ENCODE results near the gene SLC25A40.
"Not testable (repeated sequence)": the region's sequence is repeated elsewhere in the genome, so short reads cannot be mapped to it uniquely, and the experiment has no call there.

SLC25A40 gene

DNA sequence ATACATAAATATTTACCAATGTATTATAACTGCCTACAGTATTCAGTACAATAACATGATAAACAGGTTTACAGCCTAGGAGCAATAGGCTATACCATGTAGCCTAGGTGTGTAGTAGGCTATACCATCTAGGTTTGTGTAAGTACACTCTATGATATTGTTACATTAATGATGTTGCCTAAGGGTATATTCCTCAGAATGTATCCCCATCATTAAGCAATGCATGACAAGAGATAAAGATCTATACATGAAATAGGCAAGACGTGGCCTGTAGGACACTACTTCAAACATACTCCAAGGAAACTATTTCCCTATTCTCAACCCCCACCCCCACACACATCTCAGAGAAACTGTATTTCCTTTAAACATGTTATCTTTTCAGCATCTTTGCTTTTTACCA is 42.6 kb upstream of the SLC25A40 start:
- Histone ChIP-seq H3K4me1 (ENCODE audit: control insufficient read depth, low read length) (no peaks in the 10 kb centered on the region), H3K9me2 (replicated peaks; ENCODE audit: control insufficient read depth, low read length) (no peaks in the 10 kb centered on the region), H3F3A (ENCODE audit: control insufficient read depth, insufficient read depth) (no peaks in the 10 kb centered on the region), H3K27me3 (ENCODE audit: control insufficient read depth, low read length) (no peaks in the 10 kb centered on the region), H3K4me2 (ENCODE audit: low read length) (no peak overlapping the region), H3K9me3 (ENCODE audit: control insufficient read depth, insufficient read depth, low read length) (no peaks in the 10 kb centered on the region), H4K20me1 (ENCODE audit: control insufficient read depth, insufficient read depth, low read depth, low read length) (no peaks in the 10 kb centered on the region), H3K79me2 (ENCODE audit: control insufficient read depth, low read length) (no peaks in the 10 kb centered on the region), H3K4me3 (ENCODE audit: low read length) (no peak overlapping the region), H3K36me3 (ENCODE audit: control insufficient read depth, low read length) (no peaks in the 10 kb centered on the region), H3K27ac (ENCODE audit: low read depth, low read length) (no peak overlapping the region)
- TF ChIP-seq EZH2phosphoT487 (IDR thresholded peaks at IDR 0.05; ENCODE audit: borderline replicate concordance, low read length), result no peak
- TF ChIP-seq, protein P1, sequence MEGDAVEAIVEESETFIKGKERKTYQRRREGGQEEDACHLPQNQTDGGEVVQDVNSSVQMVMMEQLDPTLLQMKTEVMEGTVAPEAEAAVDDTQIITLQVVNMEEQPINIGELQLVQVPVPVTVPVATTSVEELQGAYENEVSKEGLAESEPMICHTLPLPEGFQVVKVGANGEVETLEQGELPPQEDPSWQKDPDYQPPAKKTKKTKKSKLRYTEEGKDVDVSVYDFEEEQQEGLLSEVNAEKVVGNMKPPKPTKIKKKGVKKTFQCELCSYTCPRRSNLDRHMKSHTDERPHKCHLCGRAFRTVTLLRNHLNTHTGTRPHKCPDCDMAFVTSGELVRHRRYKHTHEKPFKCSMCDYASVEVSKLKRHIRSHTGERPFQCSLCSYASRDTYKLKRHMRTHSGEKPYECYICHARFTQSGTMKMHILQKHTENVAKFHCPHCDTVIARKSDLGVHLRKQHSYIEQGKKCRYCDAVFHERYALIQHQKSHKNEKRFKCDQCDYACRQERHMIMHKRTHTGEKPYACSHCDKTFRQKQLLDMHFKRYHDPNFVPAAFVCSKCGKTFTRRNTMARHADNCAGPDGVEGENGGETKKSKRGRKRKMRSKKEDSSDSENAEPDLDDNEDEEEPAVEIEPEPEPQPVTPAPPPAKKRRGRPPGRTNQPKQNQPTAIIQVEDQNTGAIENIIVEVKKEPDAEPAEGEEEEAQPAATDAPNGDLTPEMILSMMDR (IDR thresholded peaks at IDR 0.05; ENCODE audit: low read depth, low read length, poor library complexity, severe bottlenecking), result no peak

DNA sequence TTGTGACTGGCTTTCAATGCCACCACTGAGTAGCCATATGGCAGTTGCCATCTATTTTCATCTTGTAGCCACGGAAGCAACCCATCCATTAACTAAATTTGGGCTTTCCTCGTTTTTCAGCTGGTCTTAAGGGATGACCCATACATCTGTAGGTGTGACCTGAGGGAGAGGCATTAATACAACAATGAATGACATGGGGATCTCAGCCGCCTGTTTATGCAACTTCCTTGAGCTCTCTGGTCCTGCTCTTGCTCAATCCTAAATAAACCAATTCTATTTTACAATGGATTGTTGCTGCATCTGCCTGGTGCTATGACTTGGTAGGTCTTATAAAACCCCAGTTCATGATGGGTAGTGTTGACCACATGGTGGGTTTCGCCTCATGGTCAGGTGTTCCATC is 36.0 kb upstream of the SLC25A40 start:
- H3K4me1 ChIP-seq (ENCODE audit: control insufficient read depth, low read length), result no peaks in the 10 kb centered on the region
- no peaks in the 10 kb centered on the region for H3K79me2 ChIP-seq (ENCODE audit: control insufficient read depth, low read length)
- no peak overlapping the region for H3K4me2 ChIP-seq (ENCODE audit: low read length)
- H3K9me2 ChIP-seq (replicated peaks; ENCODE audit: control insufficient read depth, low read length), result no peaks in the 10 kb centered on the region
- no peak for TF ChIP-seq EZH2phosphoT487 (IDR thresholded peaks at IDR 0.05; ENCODE audit: borderline replicate concordance, low read length)
- TF ChIP-seq, protein P1 (IDR thresholded peaks at IDR 0.05; ENCODE audit: low read depth, low read length, poor library complexity, severe bottlenecking), result no peak
- H3K27me3 ChIP-seq (ENCODE audit: control insufficient read depth, low read length), result no peaks in the 10 kb centered on the region
- peaks cover 20% of the 10 kb centered on the region for H3F3A ChIP-seq (ENCODE audit: control insufficient read depth, insufficient read depth)
- no peak overlapping the region for H3K4me3 ChIP-seq (ENCODE audit: low read length)
- no peaks in the 10 kb centered on the region for H3K9me3 ChIP-seq (ENCODE audit: control insufficient read depth, insufficient read depth, low read length)
- peaks cover 8% of the 10 kb centered on the region for H3K36me3 ChIP-seq (ENCODE audit: control insufficient read depth, low read length)
- no peaks in the 10 kb centered on the region; the same call in 1 of the 2 replicates for H4K20me1 ChIP-seq (ENCODE audit: control insufficient read depth, insufficient read depth, low read depth, low read length)
- no peak overlapping the region for H3K27ac ChIP-seq (ENCODE audit: low read depth, low read length)

DNA sequence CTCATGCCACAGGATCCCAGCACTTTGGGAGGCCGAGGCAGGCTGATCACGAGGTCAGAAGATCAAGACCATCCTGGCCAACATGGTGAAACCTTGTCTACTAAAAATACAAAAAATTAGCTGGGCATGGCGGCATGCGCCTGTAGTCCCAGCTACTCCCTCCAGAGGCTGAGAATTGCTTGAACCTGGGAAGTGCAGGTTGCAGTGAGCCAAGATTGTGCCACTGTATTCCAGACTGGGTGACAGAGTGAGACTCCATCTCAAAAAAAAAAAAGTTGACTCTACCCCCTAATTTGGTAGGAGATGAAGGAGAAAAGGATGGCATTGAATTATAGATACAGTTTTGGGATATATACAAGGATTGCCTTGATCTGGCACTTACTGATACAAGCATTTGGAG is 32.7 kb upstream of the SLC25A40 start:
- H3K4me3 ChIP-seq (ENCODE audit: low read length); H3K4me1 ChIP-seq (ENCODE audit: control insufficient read depth, low read length); H3K4me2 ChIP-seq (ENCODE audit: low read length); H3K27ac ChIP-seq (ENCODE audit: low read depth, low read length); H3K9me2 ChIP-seq (replicated peaks; ENCODE audit: control insufficient read depth, low read length); H4K20me1 ChIP-seq (ENCODE audit: control insufficient read depth, insufficient read depth, low read depth, low read length); H3K79me2 ChIP-seq (ENCODE audit: control insufficient read depth, low read length); H3K9me3 ChIP-seq (ENCODE audit: control insufficient read depth, insufficient read depth, low read length); H3K27me3 ChIP-seq (ENCODE audit: control insufficient read depth, low read length): not testable (repeated sequence)
- H3F3A ChIP-seq (ENCODE audit: control insufficient read depth, insufficient read depth), result peaks cover 33% of the 10 kb centered on the region
- H3K36me3 ChIP-seq (ENCODE audit: control insufficient read depth, low read length), result peaks cover 38% of the 10 kb centered on the region

DNA sequence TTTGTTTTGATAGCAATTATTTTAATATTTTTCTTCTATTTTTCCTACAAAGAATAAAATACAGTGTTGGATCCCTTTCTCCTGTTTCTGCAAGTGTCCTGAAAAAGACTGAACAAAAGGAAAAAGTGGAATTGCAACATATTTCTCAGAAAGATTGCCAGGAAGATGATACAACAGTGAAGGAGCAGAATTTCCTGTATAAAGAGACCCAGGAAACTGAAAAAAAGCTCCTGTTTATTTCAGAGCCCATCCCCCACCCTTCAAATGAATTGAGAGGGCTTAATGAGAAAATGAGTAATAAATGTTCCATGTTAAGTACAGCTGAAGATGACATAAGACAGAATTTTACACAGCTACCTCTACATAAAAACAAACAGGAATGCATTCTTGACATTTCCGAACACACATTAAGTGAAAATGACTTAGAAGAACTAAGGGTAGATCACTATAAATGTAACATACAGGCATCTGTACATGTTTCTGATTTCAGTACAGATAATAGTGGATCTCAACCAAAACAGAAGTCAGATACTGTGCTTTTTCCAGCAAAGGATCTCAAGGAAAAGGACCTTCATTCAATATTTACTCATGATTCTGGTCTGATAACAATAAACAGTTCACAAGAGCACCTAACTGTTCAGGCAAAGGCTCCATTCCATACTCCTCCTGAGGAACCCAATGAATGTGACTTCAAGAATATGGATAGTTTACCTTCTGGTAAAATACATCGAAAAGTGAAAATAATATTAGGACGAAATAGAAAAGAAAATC is 31.2 kb upstream of the SLC25A40 start:
- Histone ChIP-seq H3F3A (ENCODE audit: control insufficient read depth, insufficient read depth) (peaks cover 33% of the 10 kb centered on the region), H3K36me3 (ENCODE audit: control insufficient read depth, low read length) (peaks cover 52% of the 10 kb centered on the region)
- H3K79me2 ChIP-seq (ENCODE audit: control insufficient read depth, low read length); H3K4me1 ChIP-seq (ENCODE audit: control insufficient read depth, low read length); H3K4me3 ChIP-seq (ENCODE audit: low read length); H3K9me2 ChIP-seq (replicated peaks; ENCODE audit: control insufficient read depth, low read length); H3K27ac ChIP-seq (ENCODE audit: low read depth, low read length); H4K20me1 ChIP-seq (ENCODE audit: control insufficient read depth, insufficient read depth, low read depth, low read length); H3K27me3 ChIP-seq (ENCODE audit: control insufficient read depth, low read length); H3K4me2 ChIP-seq (ENCODE audit: low read length); H3K9me3 ChIP-seq (ENCODE audit: control insufficient read depth, insufficient read depth, low read length): not testable (repeated sequence)
